HepG2 (cell line): Measurements from ENCODE around the gene SLC25A25. TPM values are rescaled to one million over a fixed set of nuclear protein-coding genes. Genes with fewer than 3 reads are reported as not detected.

ENCODE experiments used
- ATAC-seq: fragments of 200-7000 bp; cut with Tn5 transposase; 3 replicates; pipeline ENCODE4 v1.9.1; 2020; ENCODE audit warnings: mild to moderate bottlenecking, moderate library complexity
- BruUV-seq: library from RNA; stranded (reverse); fragments of 400-500 nt; replicated peaks from 2 replicates; lab custom pipeline; 2021; lab: Mats Ljungman, UMichigan
- CTCF ChIA-PET: fragments of 300-600 bp; formaldehyde crosslinking; extraction: SDS; loops from one replicate; lab custom pipeline; 2021; ENCODE audit warnings: low total read pairs, inconsistent platforms, low intra/inter-chr PET ratio; lab: Yijun Ruan, JAX
- POLR2A ChIA-PET: fragments of 350-600 bp; sonication (Branson Sonifier 250); formaldehyde crosslinking; loops from one replicate; lab custom pipeline; 2020; ENCODE audit warnings: antibody characterized with exemption, inconsistent platforms; lab: Yijun Ruan, JAX
- DNase-seq: peaks from one replicate; pipeline ENCODE4 v3.0.0-alpha.2; 2015; ENCODE audit warnings: low spot score
- FAIRE-seq: peaks from 3 replicates; lab custom pipeline; 2011; peaks lifted over from hg19 to GRCh38; lab: Jason Lieb, UNC
- H2AFZ ChIP-seq: one replicate; pipeline ENCODE4 v1.6.1; 2011; ENCODE audit warnings: low read length, inconsistent platforms
- H3K27ac ChIP-seq: fragments of 300-600 bp; 3 replicates; pipeline ENCODE4 v1.8.0; 2011; ENCODE audit warnings: mixed run types, mild to moderate bottlenecking, mixed read lengths, low read length, inconsistent platforms; ENCODE audit not compliant: insufficient read depth; ENCODE audit errors: extremely low read length
- H3K27me3 ChIP-seq, 2 experiments: fragments of 200-600 bp in 1 of 2; 2 replicates in 1 of 2; 3 replicates in 1 of 2; pipeline versions ENCODE4 v1.6.0 to v1.8.0; 2011; ENCODE audit warnings: low read length in 2 of 2, mild to moderate bottlenecking in 2 of 2, moderate library complexity in 2 of 2, inconsistent platforms in 1 of 2; ENCODE audit not compliant: insufficient read depth in 2 of 2, control insufficient read depth in 1 of 2
- H3K36me3 ChIP-seq, 2 experiments: fragments of 200-600 bp in 1 of 2; replicated peaks in 1 of 2; 2 replicates in 1 of 2; 3 replicates in 1 of 2; pipeline versions ENCODE4 v1.5.1 to v1.8.0; 2011; ENCODE audit warnings: low read length in 2 of 2, inconsistent platforms in 1 of 2; ENCODE audit not compliant: insufficient read depth in 2 of 2, control insufficient read depth in 1 of 2
- H3K4me1 ChIP-seq: 2 replicates; pipeline ENCODE4 v1.5.1; 2012; ENCODE audit warnings: low read length, inconsistent platforms; ENCODE audit not compliant: insufficient read depth
- H3K4me2 ChIP-seq: 2 replicates; pipeline ENCODE4 v1.6.0; 2011; ENCODE audit warnings: low read depth, low read length, inconsistent platforms
- H3K4me3 ChIP-seq, 3 experiments: fragments of 200-600 bp in 1 of 3; sonication (generic), shearing (Covaris generic) in 1 of 3; replicated peaks in 1 of 3; 2 replicates each; pipeline ENCODE4 v1.5.1; 2011 to 2016; ENCODE audit warnings: low read length in 3 of 3, inconsistent platforms in 2 of 3, low read depth in 2 of 3, mild to moderate bottlenecking in 2 of 3, control low read depth in 1 of 3, mixed read lengths in 1 of 3; ENCODE audit not compliant: insufficient read depth in 1 of 3
- H3K79me2 ChIP-seq: one replicate; pipeline ENCODE4 v1.6.1; 2011; ENCODE audit warnings: low read length, inconsistent platforms; ENCODE audit not compliant: insufficient read depth
- H3K9ac ChIP-seq: 2 replicates; pipeline ENCODE4 v1.6.0; 2011; ENCODE audit warnings: mild to moderate bottlenecking, low read depth, low read length, inconsistent platforms; ENCODE audit not compliant: insufficient read depth
- H3K9me3 ChIP-seq: 2 replicates; pipeline ENCODE4 v1.5.1; 2012; ENCODE audit warnings: mild to moderate bottlenecking, low read length
- H4K20me1 ChIP-seq: 2 replicates; pipeline ENCODE4 v1.6.0; 2011; ENCODE audit warnings: inconsistent platforms, mild to moderate bottlenecking, low read length, moderate library complexity; ENCODE audit not compliant: insufficient read depth
- HES4 ChIP-seq: sonication (generic); formaldehyde crosslinking; IDR thresholded peaks from 2 replicates; pipeline ENCODE4 v1.9.0; 2021; ENCODE audit warnings: mild to moderate bottlenecking, missing genetic modification reagents, borderline replicate concordance
- MLXIP ChIP-seq: sonication (generic); formaldehyde crosslinking; IDR thresholded peaks from 2 replicates; pipeline ENCODE4 v1.9.0; 2021; ENCODE audit warnings: missing genetic modification reagents, borderline replicate concordance
- PATZ1 ChIP-seq: sonication (generic); formaldehyde crosslinking; IDR thresholded peaks from 2 replicates; pipeline ENCODE4 v1.4.0; 2020; ENCODE audit warnings: missing genetic modification reagents
- POLR2G ChIP-seq: fragments of 200-400 bp; formaldehyde crosslinking; IDR thresholded peaks from 2 replicates; pipeline ENCODE4 v1.6.1; 2018; ENCODE audit warnings: mild to moderate bottlenecking, low read depth, low read length, moderate library complexity
- SIN3A ChIP-seq: IDR thresholded peaks from 2 replicates; pipeline ENCODE4 v1.6.1; 2011; ENCODE audit warnings: low read depth, mild to moderate bottlenecking, control low read depth, low read length, borderline replicate concordance
- WIZ ChIP-seq: sonication (generic); formaldehyde crosslinking; IDR thresholded peaks from 2 replicates; pipeline ENCODE4 v1.5.1; 2020; ENCODE audit warnings: mild to moderate bottlenecking, missing genetic modification reagents
- ZNF350 ChIP-seq: sonication (generic); formaldehyde crosslinking; IDR thresholded peaks from 2 replicates; pipeline ENCODE4 v1.4.0; 2020; ENCODE audit warnings: mild to moderate bottlenecking, low read depth, missing genetic modification reagents, borderline replicate concordance
- ZNF639 ChIP-seq: conservative IDR thresholded peaks from 2 replicates; pipeline ENCODE4 v1.6.1; 2018; ENCODE audit warnings: missing genetic modification reagents
- ZNF747 ChIP-seq: sonication (generic); formaldehyde crosslinking; IDR thresholded peaks from 2 replicates; pipeline ENCODE4 v1.8.1; 2023; ENCODE audit warnings: missing genetic modification reagents, mild to moderate bottlenecking, borderline replicate concordance
- ZSCAN31 ChIP-seq: sonication (generic); formaldehyde crosslinking; IDR thresholded peaks from 2 replicates; pipeline ENCODE4 v1.5.0; 2020; ENCODE audit warnings: low read depth, mild to moderate bottlenecking, missing genetic modification reagents
- WGBS: methylation state at CpG from one replicate; pipeline ENCODE4 v1.1.6; 2017; ENCODE audit warnings: low lambda C conversion rate; 5-methylcytosine and 5-hydroxymethylcytosine counted together
- in situ Hi-C: cut with HindIII; loops from 2 replicates; pipeline ENCODE4 v1.10.0; 2017; ENCODE audit warnings: low pct_unique_long_range_greater_than_20kb; ENCODE audit not compliant: extremely low pct_ligation_motif_present
- intact Hi-C: fragments of 100-400 bp; cut with micrococcal nuclease; formaldehyde crosslinking; loops from one replicate; pipeline ENCODE4 v1.10.0; 2022; ENCODE audit not compliant: unreplicated experiment
- polyA plus RNA-seq, 8 experiments: library from polyadenylated mRNA; depleted of rRNA in 3 of 8; stranded (reverse) in 7 of 8; unstranded in 1 of 8; fragments of >200 nt; fragmentation: Illumina TruSeq in 4 of 8; extraction: Trizol in 4 of 8; gene quantifications; 2 replicates each; pipeline versions ENCODE4 v1.2.1 to v1.2.3, GENCODE V29; 2011 to 2016; ENCODE audit warnings: low read depth in 4 of 8, missing spikeins in 1 of 8, mixed read lengths in 1 of 8; ENCODE audit not compliant: insufficient read depth in 1 of 8
- total RNA-seq, 5 experiments: library from RNA; depleted of rRNA; stranded (reverse); fragments of >200 nt; fragmentation: Illumina TruSeq; extraction: Trizol; gene quantifications; 2 replicates each; pipeline ENCODE4 v1.2.3, GENCODE V29; 2016; ENCODE audit warnings: low read depth in 1 of 5
- TF ChIP-seq, protein P1 (sequence below): sonication (generic); formaldehyde crosslinking; IDR thresholded peaks from 2 replicates; pipeline ENCODE4 v1.4.0; 2020; ENCODE audit warnings: missing genetic modification reagents, borderline replicate concordance

SLC25A25 gene
- total and polyA plus RNA-seq, 2 of the 13 experiments (the other 11 are each of a cell fraction or from before 2014, with no cell fraction given) = 10.5 to 24.8 TPM

DNA sequence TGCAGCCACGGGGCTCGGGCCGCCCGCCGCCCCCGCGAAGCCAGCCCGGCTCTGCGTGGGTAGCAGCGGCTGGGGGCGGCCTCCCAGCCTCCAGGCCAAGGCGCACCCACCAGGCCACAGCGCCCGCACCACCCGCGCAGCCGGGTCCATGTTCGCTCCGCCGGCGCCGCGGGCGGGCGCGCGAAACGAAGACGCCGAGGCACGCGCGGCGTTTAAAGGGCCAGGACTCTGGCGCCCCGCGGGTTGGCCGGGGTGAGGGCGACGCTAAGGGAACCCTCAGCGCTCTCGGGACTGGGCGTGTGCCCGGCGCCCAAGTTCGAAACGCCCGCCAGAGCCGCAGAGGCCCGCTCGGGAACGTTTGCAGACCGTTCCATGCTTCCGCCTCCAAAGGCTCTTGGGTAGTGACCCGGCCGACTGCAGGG is 59.5 kb downstream of the SLC25A25 start, which contains the start of gene PTGES2:
Gene PTGES2 (minus strand): TSS at position 162 of the 422 bp plus-strand sequence. CDS start 12 bp downstream, at position 150.
- peaks cover 23% of the 10 kb centered on the region for H3K79me2 ChIP-seq
- BruUV-seq = no TSS peak
- no peaks in the 10 kb centered on the region for H3K9me3 ChIP-seq
- FAIRE-seq = no peak
- peak within 1 kb of the TSS; percentile 99 for H3K27ac ChIP-seq
- DNase-seq = peak; percentile 68
- POLR2A ChIA-PET = interaction anchor here (1.1 to 3.0 kb wide), 6 partner anchors 9 to 175 kb away, joined by 3 to 12 read pairs (median 6); partner anchors contain the start of gene BBLN
- peaks cover 50% of the 10 kb centered on the region for H3K4me1 ChIP-seq
- peak; percentile 66 for ATAC-seq
- in situ Hi-C loops = no loop called here
- WGBS = 2% methylated on average over 12 of the region's 56 CpGs
- peak within 1 kb of the TSS; percentile 95 for H3K9ac ChIP-seq
- H3K27me3 ChIP-seq = no peaks in the 10 kb centered on the region
- H4K20me1 ChIP-seq = peaks cover 4% of the 10 kb centered on the region; the same call in 1 of the 2 replicates
- peak within 1 kb of the TSS; percentile 96 to 99 (median 97) for H3K4me3 ChIP-seq
- intact Hi-C loops = loop anchor here (1.0 kb wide), 1 partner anchor 10 kb away; no protein-coding TSS in a partner anchor
- peaks cover 3 to 20% of the 10 kb centered on the region in 2 experiments; a peak in 3 of 5 replicates for H3K36me3 ChIP-seq
- CTCF ChIA-PET = interaction anchor here (1.4 kb wide), 1 partner anchor 10 kb away, joined by 3 read pairs; no protein-coding TSS in a partner anchor
- H2AFZ ChIP-seq = no peak within 1 kb of the TSS
- H3K4me2 ChIP-seq = peak within 1 kb of the TSS; percentile 87
- 0 out of 2 replicates have a peak, but pooled peaks have one; percentile 5 for TF ChIP-seq HES4 (CRISPR knock-in tag)
- TF ChIP-seq ZNF747 (CRISPR knock-in tag) = peak; percentile 86; the same call in 1 of the 2 replicates
- TF ChIP-seq ZSCAN31 = peak; percentile 75; the same call in 1 of the 2 replicates
- peak; percentile 57; the same call in 1 of the 2 replicates for TF ChIP-seq POLR2G
- no peak for TF ChIP-seq SIN3A
- TF ChIP-seq WIZ (CRISPR knock-in tag) = no peak
- no peak for TF ChIP-seq MLXIP
- TF ChIP-seq, protein P1, sequence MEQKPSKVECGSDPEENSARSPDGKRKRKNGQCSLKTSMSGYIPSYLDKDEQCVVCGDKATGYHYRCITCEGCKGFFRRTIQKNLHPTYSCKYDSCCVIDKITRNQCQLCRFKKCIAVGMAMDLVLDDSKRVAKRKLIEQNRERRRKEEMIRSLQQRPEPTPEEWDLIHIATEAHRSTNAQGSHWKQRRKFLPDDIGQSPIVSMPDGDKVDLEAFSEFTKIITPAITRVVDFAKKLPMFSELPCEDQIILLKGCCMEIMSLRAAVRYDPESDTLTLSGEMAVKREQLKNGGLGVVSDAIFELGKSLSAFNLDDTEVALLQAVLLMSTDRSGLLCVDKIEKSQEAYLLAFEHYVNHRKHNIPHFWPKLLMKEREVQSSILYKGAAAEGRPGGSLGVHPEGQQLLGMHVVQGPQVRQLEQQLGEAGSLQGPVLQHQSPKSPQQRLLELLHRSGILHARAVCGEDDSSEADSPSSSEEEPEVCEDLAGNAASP (CRISPR knock-in tag) = peak; percentile 35; the same call in 1 of the 2 replicates
- peak; percentile 26; the same call in 1 of the 2 replicates for TF ChIP-seq ZNF350 (CRISPR knock-in tag)
- TF ChIP-seq PATZ1 (CRISPR knock-in tag) = peak; percentile 17
- 0 out of 2 replicates have a peak, but pooled peaks have one; percentile 10 for TF ChIP-seq ZNF639 (CRISPR knock-in tag)
